ENCODE data around the gene AMIGO2. TPM values are rescaled to one million over a fixed set of nuclear protein-coding genes. Genes with fewer than 3 reads are reported as not detected.

Gene AMIGO2
- total RNA-seq, 1 experiment from 2014 or later = 8.6 TPM

GRCh38 chr12:47080725-47081502, 1.2 kb upstream of the AMIGO2 start:
- H3K4me1 ChIP-seq (ENCODE audit: insufficient read depth, low read length) = no peaks in the 10 kb centered on the region; the same call in 1 of the 2 replicates
- peaks cover 35 to 61% of the 10 kb centered on the region in 2 experiments for H3K4me1 Mint-ChIP-seq
- no peak overlapping the region for H2AK5ac ChIP-seq (ENCODE audit: insufficient read length, low read length)
- no peaks in the 10 kb centered on the region for H3K79me1 ChIP-seq (ENCODE audit: insufficient read depth, low read depth, low read length, poor library complexity, severe bottlenecking)
- H2BK120ac ChIP-seq (ENCODE audit: low read depth, low read length, poor library complexity, severe bottlenecking) = no peak overlapping the region
- no peaks in the 10 kb centered on the region for H3K9me3 Mint-ChIP-seq
- no peak overlapping the region for H4K91ac ChIP-seq (ENCODE audit: insufficient read length, low read depth, low read length)
- peaks cover 19% of the 10 kb centered on the region for H3K27me3 Mint-ChIP-seq (ENCODE audit: low read depth)
- peaks cover 0 to 5% (median 2%) of the 10 kb centered on the region in 3 experiments; a peak in 3 of 7 replicates for H3K36me3 Mint-ChIP-seq (ENCODE audit: insufficient read depth in 1 of 3, low read depth in 3 of 3)
- H3K56ac ChIP-seq (ENCODE audit: insufficient read length, low read depth, low read length) = no peak overlapping the region
- peak overlapping the region in 1 of 3 experiments; percentile 71; a peak in 1 of 7 replicates for H3K27ac Mint-ChIP-seq
- peak overlapping the region; percentile 34 for H2AFZ ChIP-seq (ENCODE audit: low read length)
- WGBS (ENCODE audit: extremely low coverage, insufficient read length, low lambda C conversion rate) = no CpG with 5 or more reads among the region's 26 CpGs
- no peak overlapping the region for H4K8ac ChIP-seq (replicated peaks; ENCODE audit: insufficient read length, low read depth, low read length)
- H2BK20ac ChIP-seq (ENCODE audit: low read depth, low read length, poor library complexity, severe bottlenecking) = no peak overlapping the region
- no peak overlapping the region for H3K27ac ChIP-seq (ENCODE audit: insufficient read length, low read depth, low read length)
- H3K9me3 ChIP-seq (ENCODE audit: control insufficient read depth, low read depth, low read length) = no peaks in the 10 kb centered on the region
- H3K79me2 ChIP-seq (ENCODE audit: insufficient read depth, low read length) = no peaks in the 10 kb centered on the region
- no peak overlapping the region for H3T11ph ChIP-seq (ENCODE audit: low read length)
- peaks cover 13% of the 10 kb centered on the region for H3K23me2 ChIP-seq (ENCODE audit: insufficient read length, low read depth, low read length, poor library complexity, severe bottlenecking)
- peak overlapping the region; percentile 79 to 84 for H3K4me3 Mint-ChIP-seq
- H4K20me1 ChIP-seq (ENCODE audit: control insufficient read depth, insufficient read depth, insufficient read length) = no peaks in the 10 kb centered on the region
- H3K4me2 ChIP-seq (ENCODE audit: insufficient read depth, insufficient read length, low read length) = peak overlapping the region; percentile 87
- H2BK12ac ChIP-seq (ENCODE audit: insufficient read length, low read depth, low read length) = no peak overlapping the region
- H3K4ac ChIP-seq (ENCODE audit: low read depth, low read length) = no peak overlapping the region
- no peak overlapping the region for H3K23ac ChIP-seq (ENCODE audit: insufficient read length, low read depth, low read length)
- DNase-seq = no peak
- no peak overlapping the region for H3K18ac ChIP-seq (ENCODE audit: insufficient read length, low read depth, low read length)
- no peak overlapping the region for H4K5ac ChIP-seq (ENCODE audit: insufficient read length, low read depth, low read length)
- no peak overlapping the region for H2BK15ac ChIP-seq (ENCODE audit: low read depth, low read length)
- H2BK5ac ChIP-seq (ENCODE audit: insufficient read length, low read length) = no peak overlapping the region
- H3K27me3 ChIP-seq (ENCODE audit: insufficient read depth, low read length) = peaks cover 4% of the 10 kb centered on the region; the same call in 1 of the 2 replicates
- no peak for TF ChIP-seq CTCF (conservative IDR thresholded peaks at IDR 0.05)
- no peak overlapping the region for H3K14ac ChIP-seq (ENCODE audit: insufficient read depth, low read length)
- no peak overlapping the region for H3K9ac ChIP-seq (ENCODE audit: extremely low read depth, insufficient read length, low read length)
